Spleen (tissue), 11 donors: ENCODE data around the gene TEDC1. TPM values are rescaled to one million over a fixed set of nuclear protein-coding genes. Genes with fewer than 3 reads are reported as not detected.

ENCODE experiments used
- DNase-seq: peaks from one replicate; pipeline ENCODE4 v3.0.0-alpha.2; 2020
- H3K27ac ChIP-seq, 8 donors: fragments of 200-600 bp; sonication (generic) in 7 of 8; 1 replicate in 4 of 8; 2 replicates in 4 of 8; pipeline versions ENCODE4 v1.5.0 to v1.8.0; 2016 to 2021; ENCODE audit warnings: inconsistent platforms in 4 of 8, mild to moderate bottlenecking in 4 of 8, moderate library complexity in 1 of 8
- H3K27me3 ChIP-seq, 7 donors: fragments of 200-600 bp; sonication (generic) in 6 of 7; replicated peaks in 1 of 7; 1 replicate in 4 of 7; 2 replicates in 3 of 7; pipeline versions ENCODE4 v1.5.0 to v1.8.0; 2016 to 2021; ENCODE audit warnings: inconsistent platforms in 3 of 7, mild to moderate bottlenecking in 1 of 7
- H3K36me3 ChIP-seq, 6 donors: fragments of 200-600 bp; sonication (generic) in 5 of 6; 1 replicate in 4 of 6; 2 replicates in 2 of 6; pipeline versions ENCODE4 v1.5.0 to v1.8.0; 2016 to 2021; ENCODE audit warnings: inconsistent platforms in 2 of 6
- H3K4me1 ChIP-seq, 6 donors: fragments of 200-600 bp; sonication (generic) in 5 of 6; 1 replicate in 3 of 6; 2 replicates in 3 of 6; pipeline versions ENCODE4 v1.5.0 to v1.8.0; 2016 to 2021; ENCODE audit warnings: inconsistent platforms in 3 of 6
- H3K4me3 ChIP-seq, 8 donors: fragments of 200-600 bp; sonication (generic) in 7 of 8; 1 replicate in 4 of 8; 2 replicates in 4 of 8; pipeline versions ENCODE4 v1.5.0 to v1.8.0; 2016 to 2021; ENCODE audit warnings: inconsistent platforms in 4 of 8, mild to moderate bottlenecking in 4 of 8, moderate library complexity in 2 of 8
- H3K9me3 ChIP-seq, 8 donors: fragments of 200-600 bp; sonication (generic) in 7 of 8; 1 replicate in 4 of 8; 2 replicates in 4 of 8; pipeline versions ENCODE4 v1.5.0 to v1.8.0; 2016 to 2021; ENCODE audit warnings: inconsistent platforms in 4 of 8
- CTCF ChIP-seq, 11 experiments: fragments of 200-600 bp in 7 of 11; fragments of 450-650 bp in 4 of 11; sonication (generic) in 4 of 11; IDR thresholded peaks in 8 of 11; conservative IDR thresholded peaks in 3 of 11; 1 replicate in 7 of 11; 2 replicates in 4 of 11; pipeline versions ENCODE4 v1.4.0 to v1.8.0; 2016 to 2021; ENCODE audit warnings: antibody characterized with exemption in 11 of 11, inconsistent platforms in 4 of 11, mild to moderate bottlenecking in 1 of 11
- POLR2A ChIP-seq, 3 donors: fragments of 450-650 bp; IDR thresholded peaks; one replicate each; pipeline ENCODE4 v1.5.1; 2017; ENCODE audit warnings: antibody characterized with exemption in 3 of 3, mild to moderate bottlenecking in 1 of 3
- POLR2AphosphoS5 ChIP-seq, 3 donors: sonication (generic); formaldehyde crosslinking; IDR thresholded peaks; one replicate each; pipeline ENCODE4 v1.5.1; 2017; ENCODE audit warnings: antibody characterized with exemption in 3 of 3
- WGBS, 5 donors: extraction: QIAGEN DNeasy Blood & Tissue Kit in 3 of 5; methylation state at CpG; one replicate each; pipeline versions ENCODE4 v1.1.5 to v1.1.7; 2013 to 2018; 5-methylcytosine and 5-hydroxymethylcytosine counted together
- intact Hi-C: fragments of 100-400 bp; cut with DNase I; formaldehyde crosslinking; loops from one replicate; pipeline ENCODE4 v1.15.0; 2023; ENCODE audit warnings: low total_unique reads
- polyA plus RNA-seq, 3 donors: library from polyadenylated mRNA; stranded (reverse); fragments of 200-250 nt; gene quantifications; one replicate each; pipeline ENCODE4 v1.2.1, GENCODE V29; 2013
- total RNA-seq, 7 donors: library from RNA; depleted of rRNA in 3 of 7; stranded (reverse); fragments of >200 nt in 3 of 7; fragmentation: NEBNext Ultra II Directional in 4 of 7; extraction: Animal tissue kit (Norgen Biotek cat#: 25700) in 4 of 7; gene quantifications; one replicate each; pipeline versions ENCODE4 v1.1.0 to v1.2.1, GENCODE V29; 2016 to 2021
- donor health status: healthy with polysubstance abuse.
- donor health status: DM: no; HTN: no; CAD: no; lungs with moderate emphysema.
- donor health status: DM: no; HTN: no; CAD: no.
- donor health status: Bipolar disorder and iron deficiency.
- donor health status: healthy.
- donor health status: DM: no; HTN: no; CAD: no.
- donor health status: DM: yes; HTN: yes; CAD: no.

The TEDC1 gene
- total and polyA plus RNA-seq, 10 donors = 5.3 to 31.5 (median 12.3) TPM

- Histone ChIP-seq H3K4me3 (peak overlapping the region in 4 of 8 donors; percentile 68 to 97 (median 88)), H3K27me3 (peaks cover 0 to 36% (median 3%) of the 10 kb centered on the region in 7 donors), H3K27ac (peak overlapping the region in 7 of 8 donors; percentile 86 to 95 (median 92)), H3K36me3 (peaks cover 0 to 18% (median 0%) of the 10 kb centered on the region in 6 donors), H3K4me1 (peaks cover 40 to 81% (median 74%) of the 10 kb centered on the region in 6 donors), H3K9me3 (no peaks in the 10 kb centered on the region)
- no peak for TF ChIP-seq POLR2AphosphoS5 (IDR thresholded peaks at IDR 0.05)
- DNase-seq = no peak
- WGBS, 5 donors = 69 to 81% (median 76%) methylated on average over 15 to 20 of the region's 20 CpGs
- intact Hi-C loops = loop anchor here (5.0 kb wide), 1 partner anchor 117 kb away; no protein-coding TSS in a partner anchor
Observed at GRCh38 chr14:105488781-105489541, 2.1 kb upstream of the TEDC1 start.

- DNase-seq = peak; percentile 94
- H3K4me1 ChIP-seq = peaks cover 36 to 73% (median 66%) of the 10 kb centered on the region in 6 donors
- H3K4me3 ChIP-seq = peak overlapping the region; percentile 45 to 97 (median 75)
- intact Hi-C loops = loop anchor here (5.0 kb wide), 1 partner anchor 117 kb away; no protein-coding TSS in a partner anchor
- peaks cover 0 to 19% (median 0%) of the 10 kb centered on the region in 6 donors for H3K36me3 ChIP-seq
- H3K27me3 ChIP-seq = peaks cover 0 to 35% (median 3%) of the 10 kb centered on the region in 7 donors
- TF ChIP-seq POLR2A (IDR thresholded peaks at IDR 0.05) (no peak), POLR2AphosphoS5 (IDR thresholded peaks at IDR 0.05) (peak; percentile 50 to 70 (median 69)), CTCF (IDR thresholded peaks at IDR 0.05 in 8 of 11, conservative IDR thresholded peaks at IDR 0.05 in 3 of 11) (peak; percentile 40 to 83 (median 74))
- H3K9me3 ChIP-seq = no peaks in the 10 kb centered on the region
- 2 to 4% (median 2%) methylated on average over 31 to 43 of the region's 44 CpGs for WGBS, 5 donors
- H3K27ac ChIP-seq = peak overlapping the region; percentile 86 to 95 (median 92)
Observed at GRCh38 chr14:105489542-105490266, 1.3 kb upstream of the TEDC1 start.

GRCh38 chr14:105490267-105490571 lies 827 bp upstream of the TEDC1 start:
- Histone ChIP-seq H3K9me3 (no peaks in the 10 kb centered on the region), H3K4me3 (peak overlapping the region; percentile 45 to 97 (median 75)), H3K27me3 (peaks cover 0 to 30% (median 3%) of the 10 kb centered on the region in 7 donors), H3K27ac (peak overlapping the region; percentile 86 to 95 (median 92)), H3K36me3 (peaks cover 0 to 19% (median 0%) of the 10 kb centered on the region in 6 donors), H3K4me1 (peaks cover 33 to 68% (median 61%) of the 10 kb centered on the region in 6 donors)
- no peak for DNase-seq
- WGBS, 5 donors = 0 to 1% (median 0%) methylated on average over 17 to 33 of the region's 33 CpGs; no CpG with 5 or more reads in 1 of the 5 donors
- intact Hi-C loops = no loop called here
- TF ChIP-seq POLR2A (IDR thresholded peaks at IDR 0.05) = no peak
- TF ChIP-seq CTCF (IDR thresholded peaks at IDR 0.05 in 8 of 11, conservative IDR thresholded peaks at IDR 0.05 in 3 of 11) = no peak
- TF ChIP-seq POLR2AphosphoS5 (IDR thresholded peaks at IDR 0.05) = no peak

- WGBS, 5 donors = 1 to 16% (median 2%) methylated on average over 9 to 53 of the region's 53 CpGs
- DNase-seq = peak; percentile 94
- peaks cover 22 to 56% (median 49%) of the 10 kb centered on the region in 6 donors for H3K4me1 ChIP-seq
- peak overlapping the region; percentile 86 to 95 (median 92) for H3K27ac ChIP-seq
- H3K27me3 ChIP-seq = peaks cover 0 to 17% (median 3%) of the 10 kb centered on the region in 7 donors
- no peaks in the 10 kb centered on the region for H3K9me3 ChIP-seq
- TF ChIP-seq CTCF (IDR thresholded peaks at IDR 0.05 in 8 of 11, conservative IDR thresholded peaks at IDR 0.05 in 3 of 11) (no peak), POLR2A (IDR thresholded peaks at IDR 0.05) (no peak), POLR2AphosphoS5 (IDR thresholded peaks at IDR 0.05) (no peak)
- peak overlapping the region; percentile 68 to 97 (median 82) for H3K4me3 ChIP-seq
- H3K36me3 ChIP-seq = peaks cover 0 to 19% (median 0%) of the 10 kb centered on the region in 6 donors
- intact Hi-C loops = no loop called here
Observed at GRCh38 chr14:105491366-105491973, 424 bp downstream of the TEDC1 start.
